Erythroblast (primary cell): Measurements from ENCODE around the gene CXorf58.

Experiments
- GATA1 ChIP-seq: IDR thresholded peaks from 2 replicates; pipeline ENCODE4 v1.6.1; 2011; ENCODE audit warnings: low read depth, mild to moderate bottlenecking, control low read depth, low read length, moderate library complexity
- POLR2A ChIP-seq: IDR thresholded peaks from 2 replicates; pipeline ENCODE4 v1.6.1; 2011; ENCODE audit warnings: mild to moderate bottlenecking, low read length

DNA sequence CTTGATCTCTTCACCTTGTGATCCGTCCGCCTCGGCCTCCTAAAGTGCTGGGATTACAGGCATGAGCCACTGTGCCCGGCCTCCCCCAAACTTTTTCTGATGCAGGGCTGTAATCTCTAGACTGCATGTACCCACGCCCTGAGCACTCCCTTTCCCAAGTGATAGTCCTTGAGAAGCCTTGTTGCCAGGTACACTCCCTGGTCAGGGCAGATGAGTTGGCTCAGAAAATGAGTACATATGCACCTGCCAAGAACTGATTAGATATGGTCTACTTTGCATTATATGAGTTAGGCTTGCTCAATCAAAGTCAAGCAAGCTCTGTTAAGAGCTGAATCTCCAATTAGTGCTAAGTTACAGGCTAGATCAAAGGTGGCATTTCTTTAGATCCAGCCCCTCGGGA lies 20.4 kb upstream of the CXorf58 start:
- TF ChIP-seq POLR2A: no peak
- TF ChIP-seq GATA1: no peak
